ENCODE measurements around the gene LRRC4B. TPM values are rescaled to one million over a fixed set of nuclear protein-coding genes. Genes with fewer than 3 reads are reported as not detected.

LRRC4B gene
- total RNA-seq, 1 experiment from 2014 or later: 3.8 TPM

DNA sequence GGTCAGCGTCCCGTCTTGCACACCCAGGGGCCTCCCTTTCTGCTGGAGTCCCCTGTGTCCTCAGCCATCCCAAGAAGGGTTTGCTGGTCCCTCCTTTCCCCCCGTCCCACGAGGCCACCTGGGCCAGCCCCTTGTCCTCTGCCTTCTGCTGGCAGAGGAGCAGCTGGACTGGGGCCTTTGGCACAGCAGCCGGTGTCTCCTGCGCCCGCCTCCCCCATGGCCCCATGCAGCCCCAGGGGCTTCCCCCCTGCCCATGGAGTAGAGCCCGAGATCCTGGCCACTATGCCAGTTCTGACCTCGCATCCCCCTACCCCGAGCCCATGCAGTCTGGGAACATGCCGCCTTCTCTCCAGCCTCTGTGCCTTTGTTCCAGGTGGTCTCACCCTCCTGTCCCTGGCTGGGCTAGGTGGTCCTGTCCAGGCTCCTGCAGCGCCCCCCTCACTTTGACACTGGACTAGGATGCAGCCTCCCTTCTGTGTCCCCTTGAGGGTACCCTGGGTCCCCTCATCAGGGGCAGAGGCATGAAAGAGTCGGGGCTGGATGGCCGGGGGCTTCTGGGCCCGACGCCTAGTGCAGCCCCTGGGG is 85.9 kb downstream of the LRRC4B start:
- no peak overlapping the region for H2BK20ac ChIP-seq (ENCODE audit: low read depth, low read length, poor library complexity, severe bottlenecking)
- H3K4ac ChIP-seq (ENCODE audit: low read depth, low read length): no peak overlapping the region
- no peak overlapping the region for H2BK120ac ChIP-seq (ENCODE audit: low read depth, low read length, poor library complexity, severe bottlenecking)
- Mint-ChIP-seq H3K36me3 (ENCODE audit: insufficient read depth in 1 of 3, low read depth in 3 of 3) (peaks cover 61 to 80% (median 76%) of the 10 kb centered on the region in 3 experiments), H3K27me3 (ENCODE audit: low read depth) (peaks cover 23% of the 10 kb centered on the region), H3K9me3 (peaks cover 33 to 43% of the 10 kb centered on the region in 2 experiments), H3K27ac (no peak overlapping the region), H3K4me3 (no peak overlapping the region), H3K4me1 (peaks cover 6 to 9% of the 10 kb centered on the region in 2 experiments)
- no peak overlapping the region for H4K8ac ChIP-seq (replicated peaks; ENCODE audit: insufficient read length, low read depth, low read length)
- no CpG with 5 or more reads among the region's 16 CpGs for WGBS (ENCODE audit: extremely low coverage, insufficient read length, low lambda C conversion rate)
- peaks cover 8% of the 10 kb centered on the region for H3K79me1 ChIP-seq (ENCODE audit: insufficient read depth, low read depth, low read length, poor library complexity, severe bottlenecking)
- H3K9me3 ChIP-seq (ENCODE audit: control insufficient read depth, low read depth, low read length): peaks cover 15% of the 10 kb centered on the region
- no peak overlapping the region for H3K56ac ChIP-seq (ENCODE audit: insufficient read length, low read depth, low read length)
- H4K5ac ChIP-seq (ENCODE audit: insufficient read length, low read depth, low read length): no peak overlapping the region
- H4K91ac ChIP-seq (ENCODE audit: insufficient read length, low read depth, low read length): no peak overlapping the region
- peaks cover 5% of the 10 kb centered on the region; the same call in 1 of the 2 replicates for H3K79me2 ChIP-seq (ENCODE audit: insufficient read depth, low read length)
- TF ChIP-seq, protein P1, sequence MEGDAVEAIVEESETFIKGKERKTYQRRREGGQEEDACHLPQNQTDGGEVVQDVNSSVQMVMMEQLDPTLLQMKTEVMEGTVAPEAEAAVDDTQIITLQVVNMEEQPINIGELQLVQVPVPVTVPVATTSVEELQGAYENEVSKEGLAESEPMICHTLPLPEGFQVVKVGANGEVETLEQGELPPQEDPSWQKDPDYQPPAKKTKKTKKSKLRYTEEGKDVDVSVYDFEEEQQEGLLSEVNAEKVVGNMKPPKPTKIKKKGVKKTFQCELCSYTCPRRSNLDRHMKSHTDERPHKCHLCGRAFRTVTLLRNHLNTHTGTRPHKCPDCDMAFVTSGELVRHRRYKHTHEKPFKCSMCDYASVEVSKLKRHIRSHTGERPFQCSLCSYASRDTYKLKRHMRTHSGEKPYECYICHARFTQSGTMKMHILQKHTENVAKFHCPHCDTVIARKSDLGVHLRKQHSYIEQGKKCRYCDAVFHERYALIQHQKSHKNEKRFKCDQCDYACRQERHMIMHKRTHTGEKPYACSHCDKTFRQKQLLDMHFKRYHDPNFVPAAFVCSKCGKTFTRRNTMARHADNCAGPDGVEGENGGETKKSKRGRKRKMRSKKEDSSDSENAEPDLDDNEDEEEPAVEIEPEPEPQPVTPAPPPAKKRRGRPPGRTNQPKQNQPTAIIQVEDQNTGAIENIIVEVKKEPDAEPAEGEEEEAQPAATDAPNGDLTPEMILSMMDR (conservative IDR thresholded peaks at IDR 0.05): no peak
- H3K18ac ChIP-seq (ENCODE audit: insufficient read length, low read depth, low read length): no peak overlapping the region
- H2BK5ac ChIP-seq (ENCODE audit: insufficient read length, low read length): no peak overlapping the region
- no peak overlapping the region for H3T11ph ChIP-seq (ENCODE audit: low read length)
- no peak for DNase-seq
- no peak overlapping the region for H2BK12ac ChIP-seq (ENCODE audit: insufficient read length, low read depth, low read length)
- H2BK15ac ChIP-seq (ENCODE audit: low read depth, low read length): no peak overlapping the region
- H3K27ac ChIP-seq (ENCODE audit: insufficient read length, low read depth, low read length): no peak overlapping the region
- H3K14ac ChIP-seq (ENCODE audit: insufficient read depth, low read length): no peak overlapping the region
- no peaks in the 10 kb centered on the region for H4K20me1 ChIP-seq (ENCODE audit: control insufficient read depth, insufficient read depth, insufficient read length)
- no peak overlapping the region for H2AFZ ChIP-seq (ENCODE audit: low read length)
- H2AK5ac ChIP-seq (ENCODE audit: insufficient read length, low read length): no peak overlapping the region
- no peak overlapping the region for H3K9ac ChIP-seq (ENCODE audit: extremely low read depth, insufficient read length, low read length)
- no peaks in the 10 kb centered on the region for H3K23me2 ChIP-seq (ENCODE audit: insufficient read length, low read depth, low read length, poor library complexity, severe bottlenecking)
- H3K23ac ChIP-seq (ENCODE audit: insufficient read length, low read depth, low read length): no peak overlapping the region
- no peaks in the 10 kb centered on the region for H3K27me3 ChIP-seq (ENCODE audit: insufficient read depth, low read length)
- peaks cover 3% of the 10 kb centered on the region; the same call in 1 of the 2 replicates for H3K4me1 ChIP-seq (ENCODE audit: insufficient read depth, low read length)
- no peak overlapping the region for H3K4me2 ChIP-seq (ENCODE audit: insufficient read depth, insufficient read length, low read length)
